H9 (cell line): ENCODE measurements around the gene MEP1B. TPM values are rescaled to one million over a fixed set of nuclear protein-coding genes. Genes with fewer than 3 reads are reported as not detected.

Source experiments
- DNase-seq: peaks from one replicate; pipeline ENCODE4 v3.0.0-alpha.2; 2017
- H2AFZ ChIP-seq: one replicate; pipeline ENCODE4 v1.6.1; 2013; ENCODE audit warnings: mild to moderate bottlenecking, low read length, control low read depth, moderate library complexity
- H2AK5ac ChIP-seq: 2 replicates; pipeline ENCODE4 v1.6.1; 2013; ENCODE audit warnings: low read length, control low read depth, mixed read lengths; ENCODE audit not compliant: insufficient read length
- H2BK120ac ChIP-seq: one replicate; pipeline ENCODE4 v1.6.1; 2013; ENCODE audit warnings: low read depth, mild to moderate bottlenecking, low read length, control low read depth, inconsistent platforms; ENCODE audit not compliant: poor library complexity, severe bottlenecking
- H2BK12ac ChIP-seq: 2 replicates; pipeline ENCODE4 v1.6.1; 2013; ENCODE audit warnings: low read length, control low read depth, mixed read lengths, low read depth; ENCODE audit not compliant: insufficient read length
- H2BK15ac ChIP-seq: 2 replicates; pipeline ENCODE4 v1.6.1; 2013; ENCODE audit warnings: low read depth, low read length, control low read depth
- H2BK20ac ChIP-seq: one replicate; pipeline ENCODE4 v1.6.1; 2013; ENCODE audit warnings: low read depth, mild to moderate bottlenecking, low read length, control low read depth, inconsistent platforms; ENCODE audit not compliant: poor library complexity, severe bottlenecking
- H2BK5ac ChIP-seq: 2 replicates; pipeline ENCODE4 v1.6.1; 2013; ENCODE audit warnings: low read length, control low read depth, mixed read lengths; ENCODE audit not compliant: insufficient read length
- H3K14ac ChIP-seq: 2 replicates; pipeline ENCODE4 v1.6.1; 2013; ENCODE audit warnings: low read length, control low read depth; ENCODE audit not compliant: insufficient read depth
- H3K18ac ChIP-seq: 2 replicates; pipeline ENCODE4 v1.6.1; 2013; ENCODE audit warnings: low read depth, mild to moderate bottlenecking, mixed read lengths, low read length, control low read depth; ENCODE audit not compliant: insufficient read length
- H3K23ac ChIP-seq: 2 replicates; pipeline ENCODE4 v1.6.1; 2013; ENCODE audit warnings: low read length, control low read depth, mixed read lengths, low read depth; ENCODE audit not compliant: insufficient read length
- H3K23me2 ChIP-seq: 2 replicates; pipeline ENCODE4 v1.6.1; 2013; ENCODE audit warnings: low read depth, mild to moderate bottlenecking, mixed read lengths, low read length, control low read depth; ENCODE audit not compliant: insufficient read length, poor library complexity, severe bottlenecking
- H3K27ac ChIP-seq: 2 replicates; pipeline ENCODE4 v1.5.1; 2013; ENCODE audit warnings: low read length, control low read depth, mixed read lengths, low read depth; ENCODE audit not compliant: insufficient read length
- H3K27me3 ChIP-seq: 2 replicates; pipeline ENCODE4 v1.6.1; 2013; ENCODE audit warnings: low read length, control low read depth, inconsistent platforms; ENCODE audit not compliant: insufficient read depth
- H3K4ac ChIP-seq: 2 replicates; pipeline ENCODE4 v1.6.1; 2013; ENCODE audit warnings: low read depth, mild to moderate bottlenecking, control low read depth, inconsistent platforms, low read length, moderate library complexity
- H3K4me1 ChIP-seq: 2 replicates; pipeline ENCODE4 v1.6.1; 2013; ENCODE audit warnings: low read length, control low read depth, inconsistent platforms; ENCODE audit not compliant: insufficient read depth
- H3K4me2 ChIP-seq: 2 replicates; pipeline ENCODE4 v1.6.1; 2013; ENCODE audit warnings: low read length, control low read depth, mixed read lengths; ENCODE audit not compliant: insufficient read length, insufficient read depth
- H3K56ac ChIP-seq: 2 replicates; pipeline ENCODE4 v1.6.1; 2013; ENCODE audit warnings: low read depth, mild to moderate bottlenecking, mixed read lengths, low read length, control low read depth; ENCODE audit not compliant: insufficient read length
- H3K79me1 ChIP-seq: 2 replicates; pipeline ENCODE4 v1.6.1; 2013; ENCODE audit warnings: low read depth, mild to moderate bottlenecking, moderate library complexity, low read length, control low read depth, inconsistent platforms; ENCODE audit not compliant: insufficient read depth, poor library complexity, severe bottlenecking
- H3K79me2 ChIP-seq: 2 replicates; pipeline ENCODE4 v1.6.1; 2013; ENCODE audit warnings: low read length, control low read depth, inconsistent platforms; ENCODE audit not compliant: insufficient read depth
- H3K9ac ChIP-seq: 2 replicates; pipeline ENCODE4 v1.6.1; 2013; ENCODE audit warnings: low read length, control low read depth, mixed read lengths; ENCODE audit not compliant: insufficient read length; ENCODE audit errors: extremely low read depth
- H3K9me3 ChIP-seq: one replicate; pipeline ENCODE4 v1.6.1; 2013; ENCODE audit warnings: low read depth, low read length, inconsistent platforms; ENCODE audit not compliant: control insufficient read depth
- H3T11ph ChIP-seq: one replicate; pipeline ENCODE4 v1.6.1; 2013; ENCODE audit warnings: mild to moderate bottlenecking, low read length, control low read depth, inconsistent platforms
- H4K20me1 ChIP-seq: one replicate; pipeline ENCODE4 v1.6.1; 2013; ENCODE audit not compliant: control insufficient read depth, insufficient read length, insufficient read depth
- H4K5ac ChIP-seq: 2 replicates; pipeline ENCODE4 v1.6.1; 2013; ENCODE audit warnings: low read depth, mild to moderate bottlenecking, mixed read lengths, low read length, control low read depth; ENCODE audit not compliant: insufficient read length
- H4K8ac ChIP-seq: replicated peaks from 2 replicates; pipeline ENCODE4 v1.6.1; 2013; ENCODE audit warnings: low read length, control low read depth, mixed read lengths, low read depth; ENCODE audit not compliant: insufficient read length
- H4K91ac ChIP-seq: 2 replicates; pipeline ENCODE4 v1.6.1; 2013; ENCODE audit warnings: low read depth, mild to moderate bottlenecking, moderate library complexity, mixed read lengths, low read length, control low read depth; ENCODE audit not compliant: insufficient read length
- H3K27ac Mint-ChIP-seq, 3 experiments: 2 replicates in 2 of 3; 3 replicates in 1 of 3; pipeline ENCODE4 v1.8.0; 2020 to 2021; ENCODE audit warnings: mixed read lengths in 3 of 3, mild to moderate bottlenecking in 1 of 3, moderate library complexity in 1 of 3
- H3K27me3 Mint-ChIP-seq: 2 replicates; pipeline ENCODE4 v1.8.0; 2021; ENCODE audit warnings: low read depth, mild to moderate bottlenecking, moderate library complexity, mixed read lengths
- H3K36me3 Mint-ChIP-seq, 3 experiments: 2 replicates in 2 of 3; 3 replicates in 1 of 3; pipeline ENCODE4 v1.8.0; 2020 to 2021; ENCODE audit warnings: low read depth in 3 of 3, mixed read lengths in 3 of 3; ENCODE audit not compliant: insufficient read depth in 1 of 3
- H3K4me1 Mint-ChIP-seq, 2 experiments: 2 replicates each; pipeline ENCODE4 v1.8.0; 2020; ENCODE audit warnings: mixed read lengths in 2 of 2
- H3K4me3 Mint-ChIP-seq, 2 experiments: 2 replicates in 1 of 2; 3 replicates in 1 of 2; pipeline ENCODE4 v1.8.0; 2020 to 2021; ENCODE audit warnings: mild to moderate bottlenecking in 2 of 2, mixed read lengths in 2 of 2, moderate library complexity in 1 of 2
- H3K9me3 Mint-ChIP-seq, 2 experiments: 2 replicates in 1 of 2; 3 replicates in 1 of 2; pipeline ENCODE4 v1.8.0; 2020; ENCODE audit warnings: mild to moderate bottlenecking in 2 of 2, mixed read lengths in 2 of 2, moderate library complexity in 1 of 2
- WGBS: extraction: QIAGEN DNeasy Blood & Tissue Kit; methylation state at CpG from one replicate; pipeline ENCODE4 v1.1.7; 2013; ENCODE audit warnings: missing lambda C conversion rate, low lambda C conversion rate, mixed read lengths; ENCODE audit not compliant: insufficient read length; ENCODE audit errors: extremely low coverage; 5-methylcytosine and 5-hydroxymethylcytosine counted together
- total RNA-seq: library from RNA; stranded (reverse); gene quantifications from 2 replicates; pipeline ENCODE4 v1.2.1, GENCODE V29; 2021
- TF ChIP-seq, protein P1 (sequence below): fragments of 200-600 bp; sonication (generic); conservative IDR thresholded peaks from 3 replicates; pipeline ENCODE4 v1.8.0; 2021; ENCODE audit warnings: antibody characterized with exemption, mild to moderate bottlenecking

The MEP1B gene
- total RNA-seq, 1 experiment from 2014 or later = not detected

DNA sequence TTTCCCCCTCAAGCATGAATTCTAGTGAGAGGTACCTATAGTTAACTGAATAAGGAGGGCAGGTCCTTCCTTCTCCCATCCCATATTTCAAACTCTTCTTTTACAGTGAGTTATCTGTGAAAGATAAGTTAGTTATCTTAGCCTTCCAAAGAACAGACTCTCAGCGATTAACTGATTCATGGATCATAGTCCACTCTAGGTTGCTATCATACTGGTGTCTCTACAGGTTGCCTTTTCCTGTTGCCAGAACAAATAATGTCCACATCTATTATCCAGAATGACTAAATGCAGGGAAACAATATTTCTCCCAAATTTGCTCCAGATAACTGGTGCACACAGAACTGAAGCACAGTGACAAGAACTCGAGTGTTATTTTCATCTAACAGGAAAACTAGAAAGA is 68.3 kb downstream of the MEP1B start:
- Histone ChIP-seq H3K27me3 (no peaks in the 10 kb centered on the region), H2BK120ac (no peak overlapping the region), H3K23me2 (no peaks in the 10 kb centered on the region), H3K9me3 (no peaks in the 10 kb centered on the region), H4K91ac (no peak overlapping the region), H3K9ac (no peak overlapping the region), H3K18ac (no peak overlapping the region), H2AK5ac (no peak overlapping the region), H3K4me1 (no peaks in the 10 kb centered on the region), H2BK15ac (no peak overlapping the region), H3K27ac (no peak overlapping the region), H3K14ac (no peak overlapping the region), H2BK20ac (no peak overlapping the region), H2AFZ (no peak overlapping the region), H2BK12ac (no peak overlapping the region), H3K56ac (no peak overlapping the region), H3K4ac (no peak overlapping the region), H3T11ph (no peak overlapping the region), H3K79me1 (no peaks in the 10 kb centered on the region), H3K23ac (no peak overlapping the region), H3K4me2 (no peak overlapping the region), H4K8ac (no peak overlapping the region), H4K5ac (no peak overlapping the region), H2BK5ac (no peak overlapping the region), H4K20me1 (no peaks in the 10 kb centered on the region), H3K79me2 (no peaks in the 10 kb centered on the region)
- WGBS = no CpG with 5 or more reads among the region's 2 CpGs
- TF ChIP-seq, protein P1, sequence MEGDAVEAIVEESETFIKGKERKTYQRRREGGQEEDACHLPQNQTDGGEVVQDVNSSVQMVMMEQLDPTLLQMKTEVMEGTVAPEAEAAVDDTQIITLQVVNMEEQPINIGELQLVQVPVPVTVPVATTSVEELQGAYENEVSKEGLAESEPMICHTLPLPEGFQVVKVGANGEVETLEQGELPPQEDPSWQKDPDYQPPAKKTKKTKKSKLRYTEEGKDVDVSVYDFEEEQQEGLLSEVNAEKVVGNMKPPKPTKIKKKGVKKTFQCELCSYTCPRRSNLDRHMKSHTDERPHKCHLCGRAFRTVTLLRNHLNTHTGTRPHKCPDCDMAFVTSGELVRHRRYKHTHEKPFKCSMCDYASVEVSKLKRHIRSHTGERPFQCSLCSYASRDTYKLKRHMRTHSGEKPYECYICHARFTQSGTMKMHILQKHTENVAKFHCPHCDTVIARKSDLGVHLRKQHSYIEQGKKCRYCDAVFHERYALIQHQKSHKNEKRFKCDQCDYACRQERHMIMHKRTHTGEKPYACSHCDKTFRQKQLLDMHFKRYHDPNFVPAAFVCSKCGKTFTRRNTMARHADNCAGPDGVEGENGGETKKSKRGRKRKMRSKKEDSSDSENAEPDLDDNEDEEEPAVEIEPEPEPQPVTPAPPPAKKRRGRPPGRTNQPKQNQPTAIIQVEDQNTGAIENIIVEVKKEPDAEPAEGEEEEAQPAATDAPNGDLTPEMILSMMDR = no peak
- no peak overlapping the region for H3K4me3 Mint-ChIP-seq
- no peaks in the 10 kb centered on the region for H3K27me3 Mint-ChIP-seq
- no peaks in the 10 kb centered on the region for H3K9me3 Mint-ChIP-seq
- no peak for DNase-seq
- no peaks in the 10 kb centered on the region; a peak in 1 of 7 replicates for H3K36me3 Mint-ChIP-seq
- H3K27ac Mint-ChIP-seq = no peak overlapping the region
- H3K4me1 Mint-ChIP-seq = peaks cover 0 to under 1% of the 10 kb centered on the region in 2 experiments; a peak in 3 of 4 replicates
